ENCODE results near the gene KANK2.
A peak's percentile ranks its signal among the peaks of the same experiment; 100 is the strongest.
"Not testable (repeated sequence)": the region's sequence is repeated elsewhere in the genome, so short reads cannot be mapped to it uniquely, and the experiment has no call there.

The KANK2 gene

DNA sequence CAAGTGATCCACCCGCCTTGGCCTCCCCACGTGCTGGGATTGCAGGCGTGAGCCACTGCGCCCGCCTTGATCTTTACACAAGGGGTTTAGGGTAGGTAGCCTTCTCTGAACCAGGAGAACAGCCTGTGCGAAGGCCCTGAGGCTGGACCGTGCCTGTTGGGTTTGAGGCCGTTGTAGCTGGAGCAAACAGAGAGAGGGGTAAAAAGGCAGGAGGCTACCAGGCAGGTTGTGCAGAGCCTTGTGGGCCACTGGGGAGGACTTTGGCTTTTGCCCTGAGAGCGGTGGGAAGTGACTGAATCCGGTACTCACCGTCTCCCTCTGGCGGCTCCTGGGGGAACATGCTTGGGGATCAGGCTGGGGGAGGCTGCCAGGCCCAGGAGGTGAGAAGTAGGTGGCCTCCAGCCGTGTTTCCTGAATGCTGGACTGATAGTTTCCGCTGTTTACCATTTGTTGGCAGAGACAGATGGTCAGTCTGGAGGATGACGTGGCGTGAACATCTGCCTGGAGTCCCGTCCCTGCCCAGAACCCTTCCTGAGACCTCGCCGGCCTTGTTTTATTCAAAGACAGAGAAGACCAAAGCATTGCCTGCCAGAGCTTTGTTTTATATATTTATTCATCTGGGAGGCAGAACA lies 66.4 kb downstream of the KANK2 start:
- Histone ChIP-seq H3K36me3 (ENCODE audit: control insufficient read depth in 1 of 2, insufficient read depth in 2 of 2, low read length in 2 of 2) (peaks cover 29 to 76% of the 10 kb centered on the region in 2 donors), H3K9me3 (ENCODE audit: control insufficient read depth in 1 of 2, low read length in 2 of 2) (no peaks in the 10 kb centered on the region), H3K9ac (ENCODE audit: low read depth in 1 of 2, low read length in 2 of 2) (no peak overlapping the region), H3K27me3 (ENCODE audit: control insufficient read depth in 1 of 2, insufficient read depth in 2 of 2, low read length in 2 of 2) (no peaks in the 10 kb centered on the region), H3K27ac (ENCODE audit: low read depth, low read length) (peak overlapping the region; percentile 26), H3K4me3 (ENCODE audit: low read depth in 1 of 2, low read length in 2 of 2) (no peak overlapping the region), H3K4me1 (ENCODE audit: control insufficient read depth in 1 of 2, insufficient read depth in 2 of 2, low read length in 2 of 2) (peaks cover 0 to 7% of the 10 kb centered on the region in 2 donors)

DNA sequence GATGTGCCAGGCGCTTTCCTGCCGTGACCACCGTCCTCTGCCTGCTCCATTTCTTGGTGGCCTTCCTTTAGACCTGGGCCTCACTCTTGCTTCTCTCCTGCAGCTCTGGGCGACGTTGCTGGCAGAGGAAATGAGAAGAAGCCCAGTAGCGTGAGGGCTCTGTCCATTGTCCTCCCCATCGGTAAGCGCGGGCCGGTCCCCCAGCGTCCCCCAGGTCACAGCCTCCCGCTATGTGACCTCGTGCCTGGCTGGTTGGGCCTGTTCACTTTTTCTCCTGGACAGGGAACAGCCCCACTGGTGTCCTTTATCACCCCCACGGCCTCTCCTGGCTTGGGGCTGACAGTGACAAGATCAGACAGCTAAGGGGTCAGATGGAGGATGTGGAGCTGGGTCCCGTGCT lies 69.4 kb downstream of the KANK2 start:
- no peak overlapping the region for H3K4me3 ChIP-seq (ENCODE audit: low read depth in 1 of 2, low read length in 2 of 2)
- H3K27me3 ChIP-seq (ENCODE audit: control insufficient read depth in 1 of 2, insufficient read depth in 2 of 2, low read length in 2 of 2): no peaks in the 10 kb centered on the region
- peaks cover 35 to 90% of the 10 kb centered on the region in 2 donors for H3K36me3 ChIP-seq (ENCODE audit: control insufficient read depth in 1 of 2, insufficient read depth in 2 of 2, low read length in 2 of 2)
- H3K9ac ChIP-seq (ENCODE audit: low read depth in 1 of 2, low read length in 2 of 2): no peak overlapping the region
- H3K9me3 ChIP-seq (ENCODE audit: control insufficient read depth in 1 of 2, low read length in 2 of 2): no peaks in the 10 kb centered on the region
- peaks cover 0 to 7% of the 10 kb centered on the region in 2 donors for H3K4me1 ChIP-seq (ENCODE audit: control insufficient read depth in 1 of 2, insufficient read depth in 2 of 2, low read length in 2 of 2)
- H3K27ac ChIP-seq (ENCODE audit: low read depth, low read length): no peak overlapping the region

DNA sequence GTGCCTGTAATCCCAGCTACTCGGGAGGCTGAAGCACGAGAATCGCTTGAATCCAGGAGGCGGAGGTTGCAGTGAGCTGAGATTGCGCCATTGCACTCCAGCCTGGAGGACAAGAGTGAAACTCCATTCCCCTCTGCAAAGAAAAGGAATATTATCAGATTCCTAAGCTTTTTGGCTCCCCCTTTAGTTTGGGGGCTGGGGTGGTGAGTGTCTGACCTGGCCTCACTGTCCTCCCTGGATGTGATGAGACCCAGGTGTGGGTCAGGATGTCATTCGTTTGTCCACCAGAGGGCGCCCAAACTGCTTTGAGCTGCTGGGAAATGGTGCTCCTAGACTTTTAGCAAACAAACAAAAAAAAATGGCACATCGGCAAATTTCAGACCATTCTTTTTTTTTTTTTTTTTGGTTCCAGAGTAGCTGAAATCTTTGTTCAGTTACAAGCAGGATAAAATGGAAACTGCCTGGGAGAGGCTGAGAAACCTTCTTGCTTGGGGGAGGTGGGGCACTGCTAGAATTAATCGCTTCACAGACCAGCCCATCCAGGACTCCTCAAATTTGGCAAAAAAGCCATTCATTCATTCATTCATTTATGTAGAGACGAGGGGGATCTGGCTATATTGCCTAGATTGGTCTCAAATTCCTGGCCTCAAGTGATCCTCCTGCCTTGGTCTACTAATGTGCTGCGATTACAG lies 71.2 kb downstream of the KANK2 start:
- Histone ChIP-seq H3K9me3 (ENCODE audit: control insufficient read depth in 1 of 2, low read length in 2 of 2) (no peaks in the 10 kb centered on the region), H3K4me3 (ENCODE audit: low read depth in 1 of 2, low read length in 2 of 2) (no peak overlapping the region), H3K36me3 (ENCODE audit: control insufficient read depth in 1 of 2, insufficient read depth in 2 of 2, low read length in 2 of 2) (peaks cover 25 to 76% of the 10 kb centered on the region in 2 donors), H3K4me1 (ENCODE audit: control insufficient read depth in 1 of 2, insufficient read depth in 2 of 2, low read length in 2 of 2) (peaks cover 0 to 7% of the 10 kb centered on the region in 2 donors), H3K27ac (ENCODE audit: low read depth, low read length) (no peak overlapping the region), H3K9ac (ENCODE audit: low read depth in 1 of 2, low read length in 2 of 2) (no peak overlapping the region), H3K27me3 (ENCODE audit: control insufficient read depth in 1 of 2, insufficient read depth in 2 of 2, low read length in 2 of 2) (no peaks in the 10 kb centered on the region)

DNA sequence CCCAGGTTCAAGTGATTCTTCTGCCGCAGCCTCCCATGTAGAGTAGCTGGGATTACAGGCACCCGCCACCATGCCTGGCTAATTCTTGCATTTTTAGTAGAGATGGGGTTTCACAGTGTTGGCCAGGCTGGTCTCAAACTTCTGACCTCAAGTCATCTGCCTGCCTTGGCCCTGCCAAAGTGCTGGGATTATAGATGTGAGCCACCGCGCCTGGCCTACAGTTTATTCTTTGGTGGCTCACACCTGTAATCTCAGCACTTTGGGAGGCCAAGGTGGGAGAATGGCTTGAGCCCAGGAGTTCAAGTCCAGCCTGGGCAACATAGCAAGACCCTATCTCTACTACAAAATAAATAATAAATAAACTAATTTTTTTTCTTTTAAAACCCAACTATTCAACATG lies 73.2 kb downstream of the KANK2 start:
- H3K4me1 ChIP-seq (ENCODE audit: control insufficient read depth in 1 of 2, insufficient read depth in 2 of 2, low read length in 2 of 2): not testable (repeated sequence)

DNA sequence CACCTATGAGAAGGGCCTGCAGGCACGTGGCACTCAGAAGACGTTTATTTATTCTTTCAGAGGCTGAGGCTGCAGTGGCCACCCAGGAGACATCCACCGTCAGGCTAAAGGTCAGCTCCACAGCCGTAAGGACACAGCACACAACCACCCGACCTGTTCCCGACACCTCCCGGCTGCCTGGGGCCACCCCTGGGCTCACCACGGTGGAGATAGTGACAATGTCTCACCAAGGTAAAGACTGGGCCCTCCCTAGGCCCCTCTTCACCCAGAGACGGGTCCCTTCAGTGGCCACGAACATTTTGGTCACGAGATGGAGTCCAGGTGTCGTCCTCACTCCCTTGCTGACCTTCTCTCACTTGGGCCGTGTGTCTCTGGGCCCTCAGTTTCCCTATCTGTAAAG lies 74.2 kb downstream of the KANK2 start:
- Histone ChIP-seq H3K36me3 (ENCODE audit: control insufficient read depth in 1 of 2, insufficient read depth in 2 of 2, low read length in 2 of 2) (peaks cover 22 to 73% of the 10 kb centered on the region in 2 donors), H3K9me3 (ENCODE audit: control insufficient read depth in 1 of 2, low read length in 2 of 2) (no peaks in the 10 kb centered on the region), H3K27ac (ENCODE audit: low read depth, low read length) (no peak overlapping the region), H3K4me1 (ENCODE audit: control insufficient read depth in 1 of 2, insufficient read depth in 2 of 2, low read length in 2 of 2) (no peaks in the 10 kb centered on the region), H3K9ac (ENCODE audit: low read depth in 1 of 2, low read length in 2 of 2) (no peak overlapping the region), H3K4me3 (ENCODE audit: low read depth in 1 of 2, low read length in 2 of 2) (no peak overlapping the region), H3K27me3 (ENCODE audit: control insufficient read depth in 1 of 2, insufficient read depth in 2 of 2, low read length in 2 of 2) (no peaks in the 10 kb centered on the region)

More for the DNA sequence above, 73.2 kb downstream of the KANK2 start:
- peaks cover 23 to 76% of the 10 kb centered on the region in 2 donors for H3K36me3 ChIP-seq (ENCODE audit: control insufficient read depth in 1 of 2, insufficient read depth in 2 of 2, low read length in 2 of 2)
- H3K9ac ChIP-seq (ENCODE audit: low read depth in 1 of 2, low read length in 2 of 2); H3K27ac ChIP-seq (ENCODE audit: low read depth, low read length); H3K27me3 ChIP-seq (ENCODE audit: control insufficient read depth in 1 of 2, insufficient read depth in 2 of 2, low read length in 2 of 2); H3K4me3 ChIP-seq (ENCODE audit: low read depth in 1 of 2, low read length in 2 of 2); H3K9me3 ChIP-seq (ENCODE audit: control insufficient read depth in 1 of 2, low read length in 2 of 2): not testable (repeated sequence)

DNA sequence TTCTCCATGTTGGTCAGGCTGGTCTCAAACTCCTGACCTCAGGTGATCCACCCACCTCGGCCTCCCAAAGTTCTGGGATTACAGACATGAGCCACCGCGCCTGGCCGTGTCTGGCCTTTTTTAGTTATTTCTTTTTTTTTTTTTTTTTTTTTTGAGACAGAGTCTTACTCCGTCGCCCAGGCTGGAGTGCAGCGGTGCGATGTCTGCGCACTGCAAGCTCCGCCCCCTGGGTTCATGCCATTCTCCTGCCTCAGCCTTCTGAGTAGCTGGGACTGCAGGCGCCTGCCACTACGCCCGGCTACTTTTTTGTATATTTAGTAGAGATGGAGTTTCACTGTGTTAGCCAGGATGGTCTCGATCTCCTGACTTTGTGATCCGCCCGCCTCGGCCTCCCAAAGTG lies 75.4 kb downstream of the KANK2 start:
- H3K9me3 ChIP-seq (ENCODE audit: control insufficient read depth in 1 of 2, low read length in 2 of 2); H3K4me3 ChIP-seq (ENCODE audit: low read depth in 1 of 2, low read length in 2 of 2); H3K27ac ChIP-seq (ENCODE audit: low read depth, low read length); H3K9ac ChIP-seq (ENCODE audit: low read depth in 1 of 2, low read length in 2 of 2); H3K4me1 ChIP-seq (ENCODE audit: control insufficient read depth in 1 of 2, insufficient read depth in 2 of 2, low read length in 2 of 2); H3K27me3 ChIP-seq (ENCODE audit: control insufficient read depth in 1 of 2, insufficient read depth in 2 of 2, low read length in 2 of 2): not testable (repeated sequence)
- peaks cover 15 to 69% of the 10 kb centered on the region in 2 donors for H3K36me3 ChIP-seq (ENCODE audit: control insufficient read depth in 1 of 2, insufficient read depth in 2 of 2, low read length in 2 of 2)

DNA sequence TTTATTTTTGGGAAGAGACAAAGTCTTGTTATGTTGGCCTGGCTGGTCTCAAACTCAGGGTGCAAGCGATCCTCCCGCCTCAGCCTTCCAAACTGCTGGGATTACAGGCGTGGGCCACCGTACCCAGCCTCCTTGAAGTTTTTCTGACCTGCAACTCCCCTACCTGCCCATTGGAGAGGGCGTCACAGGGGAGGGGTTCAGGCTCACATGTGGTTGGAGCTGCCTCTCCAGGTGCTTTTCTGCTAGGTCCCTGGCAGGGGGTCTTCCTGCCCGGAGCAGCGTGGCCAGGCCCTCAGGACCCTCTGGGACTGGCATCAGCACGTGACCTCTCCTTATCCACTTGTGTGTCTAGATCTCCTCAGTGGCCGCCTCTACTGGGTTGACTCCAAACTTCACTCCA lies 80.8 kb downstream of the KANK2 start:
- no peaks in the 10 kb centered on the region for H3K9me3 ChIP-seq (ENCODE audit: control insufficient read depth in 1 of 2, low read length in 2 of 2)
- no peak overlapping the region for H3K4me3 ChIP-seq (ENCODE audit: low read depth in 1 of 2, low read length in 2 of 2)
- H3K4me1 ChIP-seq (ENCODE audit: control insufficient read depth in 1 of 2, insufficient read depth in 2 of 2, low read length in 2 of 2): no peaks in the 10 kb centered on the region
- no peak overlapping the region for H3K27ac ChIP-seq (ENCODE audit: low read depth, low read length)
- no peak overlapping the region for H3K9ac ChIP-seq (ENCODE audit: low read depth in 1 of 2, low read length in 2 of 2)
- peaks cover 24 to 89% of the 10 kb centered on the region in 2 donors for H3K36me3 ChIP-seq (ENCODE audit: control insufficient read depth in 1 of 2, insufficient read depth in 2 of 2, low read length in 2 of 2)
- no peaks in the 10 kb centered on the region for H3K27me3 ChIP-seq (ENCODE audit: control insufficient read depth in 1 of 2, insufficient read depth in 2 of 2, low read length in 2 of 2)

DNA sequence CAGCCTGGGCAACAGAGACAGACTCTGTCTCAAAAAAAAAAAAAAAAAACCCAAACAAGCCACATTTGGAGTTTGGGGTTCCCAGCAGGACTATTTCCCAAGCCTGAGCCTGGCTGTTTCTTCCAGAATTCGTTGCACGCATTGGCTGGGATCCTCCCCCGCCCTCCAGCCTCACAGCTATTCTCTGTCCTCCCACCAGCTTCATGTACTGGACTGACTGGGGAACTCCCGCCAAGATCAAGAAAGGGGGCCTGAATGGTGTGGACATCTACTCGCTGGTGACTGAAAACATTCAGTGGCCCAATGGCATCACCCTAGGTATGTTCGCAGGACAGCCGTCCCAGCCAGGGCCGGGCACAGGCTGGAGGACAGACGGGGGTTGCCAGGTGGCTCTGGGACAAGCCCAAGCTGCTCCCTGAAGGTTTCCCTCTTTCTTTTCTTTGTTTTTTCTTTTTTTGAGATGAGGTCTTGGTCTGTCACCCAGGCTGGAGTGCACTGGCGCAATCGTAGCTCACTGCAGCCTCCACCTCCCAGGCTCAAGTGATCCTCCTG lies 81.4 kb downstream of the KANK2 start:
- Histone ChIP-seq H3K27me3 (ENCODE audit: control insufficient read depth in 1 of 2, insufficient read depth in 2 of 2, low read length in 2 of 2) (no peaks in the 10 kb centered on the region), H3K9me3 (ENCODE audit: control insufficient read depth in 1 of 2, low read length in 2 of 2) (no peaks in the 10 kb centered on the region), H3K36me3 (ENCODE audit: control insufficient read depth in 1 of 2, insufficient read depth in 2 of 2, low read length in 2 of 2) (peaks cover 28 to 92% of the 10 kb centered on the region in 2 donors), H3K9ac (ENCODE audit: low read depth in 1 of 2, low read length in 2 of 2) (no peak overlapping the region), H3K4me1 (ENCODE audit: control insufficient read depth in 1 of 2, insufficient read depth in 2 of 2, low read length in 2 of 2) (no peaks in the 10 kb centered on the region), H3K4me3 (ENCODE audit: low read depth in 1 of 2, low read length in 2 of 2) (no peak overlapping the region), H3K27ac (ENCODE audit: low read depth, low read length) (no peak overlapping the region)

DNA sequence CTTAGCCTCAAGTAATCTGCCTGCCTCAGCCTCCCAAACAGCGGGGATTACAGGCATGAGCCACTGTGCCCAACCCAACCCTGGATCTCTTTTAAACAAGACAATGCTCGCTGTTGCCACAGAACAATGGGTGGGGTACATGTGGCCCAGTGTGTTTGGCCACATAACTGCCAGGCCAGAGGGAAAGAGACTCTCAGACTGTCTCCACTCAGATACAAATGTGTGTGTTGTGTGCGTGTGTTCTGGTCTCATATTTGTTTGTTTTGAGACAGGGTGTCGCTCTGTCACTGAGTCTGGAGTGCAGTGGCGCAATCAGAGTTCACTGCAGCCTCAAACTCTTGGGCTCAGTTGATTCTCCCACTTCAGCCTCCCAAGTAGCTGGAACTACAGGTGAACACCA lies 82.3 kb downstream of the KANK2 start:
- Histone ChIP-seq H3K27ac (ENCODE audit: low read depth, low read length) (no peak overlapping the region), H3K9me3 (ENCODE audit: control insufficient read depth in 1 of 2, low read length in 2 of 2) (no peaks in the 10 kb centered on the region), H3K4me1 (ENCODE audit: control insufficient read depth in 1 of 2, insufficient read depth in 2 of 2, low read length in 2 of 2) (no peaks in the 10 kb centered on the region), H3K4me3 (ENCODE audit: low read depth in 1 of 2, low read length in 2 of 2) (no peak overlapping the region), H3K27me3 (ENCODE audit: control insufficient read depth in 1 of 2, insufficient read depth in 2 of 2, low read length in 2 of 2) (no peaks in the 10 kb centered on the region), H3K9ac (ENCODE audit: low read depth in 1 of 2, low read length in 2 of 2) (no peak overlapping the region), H3K36me3 (ENCODE audit: control insufficient read depth in 1 of 2, insufficient read depth in 2 of 2, low read length in 2 of 2) (peaks cover 24 to 92% of the 10 kb centered on the region in 2 donors)
